IMR-90 (cell line): ENCODE data around the gene SULT1A3. TPM values are rescaled to one million over a fixed set of nuclear protein-coding genes. Genes with fewer than 3 reads are reported as not detected.
"Not testable (repeated sequence)": the region's sequence is repeated elsewhere in the genome, so short reads cannot be mapped to it uniquely, and the experiment has no call there.

Experiments used
- ATAC-seq: fragments of 200-7000 bp; cut with Tn5 transposase; 2 replicates; pipeline ENCODE4 v1.9.1; 2020; ENCODE audit warnings: low read depth, mild to moderate bottlenecking, moderate library complexity
- BruUV-seq: library from RNA; stranded (reverse); fragments of 400-500 nt; replicated peaks from 2 replicates; lab custom pipeline; 2021; lab: Mats Ljungman, UMichigan
- CTCF ChIA-PET: fragments of 300-600 bp; formaldehyde crosslinking; extraction: SDS; loops from one replicate; lab custom pipeline; 2021; ENCODE audit warnings: antibody characterized with exemption; lab: Yijun Ruan, JAX
- POLR2A ChIA-PET: fragments of 300-600 bp; sonication (Branson Sonifier 250); formaldehyde crosslinking; loops from one replicate; lab custom pipeline; 2022; ENCODE audit warnings: antibody characterized with exemption; ENCODE audit not compliant: unreplicated experiment; lab: Charles Lee
- DNase-seq: peaks from one replicate; pipeline ENCODE4 v3.0.0; 2013
- H2AFZ ChIP-seq: replicated peaks from 2 replicates; pipeline ENCODE3; 2013; ENCODE audit warnings: low read length, mild to moderate bottlenecking; ENCODE audit not compliant: poor library complexity
- H2AK5ac ChIP-seq: 2 replicates; pipeline ENCODE4 v1.6.1; 2013; ENCODE audit warnings: low read depth, low read length, inconsistent platforms
- H2AK9ac ChIP-seq: replicated peaks from 2 replicates; pipeline ENCODE3; 2013; ENCODE audit warnings: mild to moderate bottlenecking, low read depth, low read length, moderate library complexity; ENCODE audit not compliant: poor library complexity
- H2BK120ac ChIP-seq: 2 replicates; pipeline ENCODE4 v1.6.1; 2013; ENCODE audit warnings: low read depth, low read length, inconsistent platforms
- H2BK15ac ChIP-seq: 3 replicates; pipeline ENCODE4 v1.6.1; 2013; ENCODE audit warnings: low read depth, low read length, inconsistent platforms
- H2BK20ac ChIP-seq: 2 replicates; pipeline ENCODE4 v1.6.1; 2013; ENCODE audit warnings: low read depth, mild to moderate bottlenecking, inconsistent platforms, low read length, moderate library complexity
- H2BK5ac ChIP-seq: 2 replicates; pipeline ENCODE4 v1.6.1; 2013; ENCODE audit warnings: mild to moderate bottlenecking, low read depth, low read length, inconsistent platforms; ENCODE audit not compliant: poor library complexity, severe bottlenecking
- H3K14ac ChIP-seq: replicated peaks from 2 replicates; pipeline ENCODE4 v1.6.1; 2013; ENCODE audit warnings: low read depth, low read length, inconsistent platforms
- H3K18ac ChIP-seq: 2 replicates; pipeline ENCODE4 v1.6.1; 2013; ENCODE audit warnings: low read depth, low read length, control low read depth
- H3K23ac ChIP-seq: 2 replicates; pipeline ENCODE4 v1.6.1; 2013; ENCODE audit warnings: low read depth, low read length, inconsistent platforms
- H3K27ac ChIP-seq: 2 replicates; pipeline ENCODE4 v1.5.1; 2013; ENCODE audit warnings: mild to moderate bottlenecking, control low read depth, low read length; ENCODE audit not compliant: insufficient read depth
- H3K27me3 ChIP-seq: 2 replicates; pipeline ENCODE4 v1.6.1; 2013; ENCODE audit warnings: low read length; ENCODE audit not compliant: control insufficient read depth, insufficient read depth
- H3K36me3 ChIP-seq: 2 replicates; pipeline ENCODE4 v1.6.1; 2013; ENCODE audit warnings: low read length, mixed read lengths; ENCODE audit not compliant: control insufficient read depth, insufficient read depth
- H3K4ac ChIP-seq: 2 replicates; pipeline ENCODE4 v1.6.1; 2013; ENCODE audit warnings: low read depth, low read length, inconsistent platforms
- H3K4me1 ChIP-seq: 2 replicates; pipeline ENCODE4 v1.6.1; 2013; ENCODE audit warnings: low read length, mixed read lengths; ENCODE audit not compliant: control insufficient read depth, insufficient read depth
- H3K4me2 ChIP-seq: 2 replicates; pipeline ENCODE4 v1.6.1; 2013; ENCODE audit warnings: low read depth, mild to moderate bottlenecking, control low read depth, low read length, moderate library complexity
- H3K4me3 ChIP-seq: 2 replicates; pipeline ENCODE4 v1.5.1; 2013; ENCODE audit warnings: low read depth, mild to moderate bottlenecking, control low read depth, low read length, moderate library complexity; ENCODE audit not compliant: insufficient read depth
- H3K56ac ChIP-seq: 2 replicates; pipeline ENCODE4 v1.6.1; 2013; ENCODE audit warnings: low read length, inconsistent platforms; ENCODE audit not compliant: insufficient read depth; ENCODE audit errors: extremely low read depth
- H3K79me1 ChIP-seq, 2 experiments: 2 replicates each; pipeline ENCODE4 v1.6.1; 2013; ENCODE audit warnings: low read length in 2 of 2, inconsistent platforms in 1 of 2, low read depth in 1 of 2
- H3K9ac ChIP-seq: 2 replicates; pipeline ENCODE4 v1.6.1; 2013; ENCODE audit warnings: low read depth, low read length, control low read depth
- H3K9me1 ChIP-seq: 2 replicates; pipeline ENCODE4 v1.6.1; 2013; ENCODE audit warnings: low read length, inconsistent platforms; ENCODE audit not compliant: insufficient read depth
- H3K9me3 ChIP-seq: 2 replicates; pipeline ENCODE4 v1.6.1; 2013; ENCODE audit warnings: low read length; ENCODE audit not compliant: control insufficient read depth, insufficient read depth
- H4K20me1 ChIP-seq: 2 replicates; pipeline ENCODE4 v1.6.1; 2013; ENCODE audit warnings: low read length, inconsistent platforms; ENCODE audit not compliant: insufficient read depth
- H4K5ac ChIP-seq: 2 replicates; pipeline ENCODE4 v1.6.1; 2013; ENCODE audit warnings: mild to moderate bottlenecking, low read depth, low read length, control low read depth
- H4K8ac ChIP-seq, 2 experiments: 2 replicates each; pipeline ENCODE4 v1.6.1; 2013; ENCODE audit warnings: low read depth in 2 of 2, low read length in 2 of 2, control low read depth in 1 of 2, inconsistent platforms in 1 of 2
- H4K91ac ChIP-seq: 2 replicates; pipeline ENCODE4 v1.6.1; 2013; ENCODE audit warnings: low read depth, low read length, inconsistent platforms; ENCODE audit not compliant: insufficient read depth
- WGBS, 2 experiments: methylation state at CpG; one replicate each; pipeline versions ENCODE4 v1.1.5 to v1.1.7; 2013; ENCODE audit warnings: missing lambda C conversion rate in 2 of 2; ENCODE audit not compliant: insufficient read length in 1 of 2; ENCODE audit errors: extremely low coverage in 2 of 2; 5-methylcytosine and 5-hydroxymethylcytosine counted together
- dilution Hi-C: fragments of 300-500 bp; cut with HindIII; formaldehyde crosslinking; loops from one replicate; pipeline ENCODE4 v1.14.3; 2018; ENCODE audit warnings: low sequenced_read_pairs; ENCODE audit not compliant: unreplicated experiment
- in situ Hi-C: fragments of 300-500 bp; cut with MboI; formaldehyde crosslinking; loops from 3 replicates; pipeline ENCODE4 v1.14.3; 2019; ENCODE audit warnings: low sequenced_read_pairs, inconsistent platforms, mixed read lengths
- intact Hi-C: fragments of 100-400 bp; cut with micrococcal nuclease; formaldehyde crosslinking; loops from 2 replicates; pipeline ENCODE4 v1.10.0; 2022
- polyA plus RNA-seq, 3 experiments: library from polyadenylated mRNA; depleted of rRNA; stranded (reverse); fragments of >200 nt; gene quantifications; 2 replicates each; pipeline ENCODE4 v1.2.3, GENCODE V29; 2012; ENCODE audit warnings: low replicate concordance in 1 of 3
- total RNA-seq: library from RNA; depleted of rRNA; stranded (reverse); fragments of >200 nt; gene quantifications from 2 replicates; pipeline ENCODE4 v1.2.3, GENCODE V29; 2012

The SULT1A3 gene
- total and polyA plus RNA-seq, 2 of the 4 experiments (the other 2 are of a cell fraction): 0.18 to 17.2 TPM

GRCh38 chr16:30197001-30197400, 2.1 kb upstream of the SULT1A3 start:
- POLR2A ChIA-PET, H3K79me1 ChIP-seq, H3K18ac ChIP-seq, H2AFZ ChIP-seq, H3K4ac ChIP-seq, H2BK120ac ChIP-seq, H4K20me1 ChIP-seq, H4K5ac ChIP-seq, H3K23ac ChIP-seq, dilution Hi-C loops, H4K91ac ChIP-seq, H2AK5ac ChIP-seq, H3K9ac ChIP-seq, H2BK20ac ChIP-seq, H3K4me1 ChIP-seq, H3K4me2 ChIP-seq, H3K4me3 ChIP-seq, DNase-seq, ATAC-seq, H2AK9ac ChIP-seq, H4K8ac ChIP-seq, BruUV-seq, H2BK15ac ChIP-seq, H3K27me3 ChIP-seq, intact Hi-C loops, H3K9me1 ChIP-seq, H3K36me3 ChIP-seq, CTCF ChIA-PET, H3K14ac ChIP-seq, H3K27ac ChIP-seq, H3K56ac ChIP-seq, H3K9me3 ChIP-seq, H2BK5ac ChIP-seq: not testable (repeated sequence)
- no CpG with 5 or more reads among the region's 2 CpGs for WGBS, 2 experiments
- in situ Hi-C loops: loop anchor here (25.0 kb wide), 1 partner anchor 215 kb away; the partner anchor contains the start of gene ZNF771

- H3K18ac ChIP-seq, H3K4me1 ChIP-seq, H2BK20ac ChIP-seq, H3K9me1 ChIP-seq, H2AK9ac ChIP-seq, H3K14ac ChIP-seq, H3K36me3 ChIP-seq, H3K4me2 ChIP-seq, H3K79me1 ChIP-seq, H2BK15ac ChIP-seq, H3K23ac ChIP-seq, H3K56ac ChIP-seq, intact Hi-C loops, H4K91ac ChIP-seq, H4K5ac ChIP-seq, H4K20me1 ChIP-seq, H2AK5ac ChIP-seq, H3K9ac ChIP-seq, H3K4me3 ChIP-seq, BruUV-seq, H3K4ac ChIP-seq, H3K9me3 ChIP-seq, dilution Hi-C loops, H2BK5ac ChIP-seq, H3K27me3 ChIP-seq, H2AFZ ChIP-seq, POLR2A ChIA-PET, CTCF ChIA-PET, DNase-seq, H4K8ac ChIP-seq, H2BK120ac ChIP-seq, H3K27ac ChIP-seq: not testable (repeated sequence)
- in situ Hi-C loops: loop anchor here (25.0 kb wide), 1 partner anchor 213 kb away; the partner anchor contains the start of gene ZNF771
- WGBS, 2 experiments: no CpG with 5 or more reads among the region's 15 CpGs
- peak; percentile 76 for ATAC-seq
Measured at GRCh38 chr16:30199608-30200343, 721 bp downstream of the SULT1A3 start.
